CD4-positive, alpha-beta T cell treated with Interleukin-15 for 4 hours (primary cell): ENCODE measurements around the gene AGTRAP.

ENCODE experiments used
- DNase-seq: peaks from one replicate; pipeline ENCODE4 v3.0.0-alpha.2; 2020; ENCODE audit warnings: low spot score

AGTRAP gene

DNA sequence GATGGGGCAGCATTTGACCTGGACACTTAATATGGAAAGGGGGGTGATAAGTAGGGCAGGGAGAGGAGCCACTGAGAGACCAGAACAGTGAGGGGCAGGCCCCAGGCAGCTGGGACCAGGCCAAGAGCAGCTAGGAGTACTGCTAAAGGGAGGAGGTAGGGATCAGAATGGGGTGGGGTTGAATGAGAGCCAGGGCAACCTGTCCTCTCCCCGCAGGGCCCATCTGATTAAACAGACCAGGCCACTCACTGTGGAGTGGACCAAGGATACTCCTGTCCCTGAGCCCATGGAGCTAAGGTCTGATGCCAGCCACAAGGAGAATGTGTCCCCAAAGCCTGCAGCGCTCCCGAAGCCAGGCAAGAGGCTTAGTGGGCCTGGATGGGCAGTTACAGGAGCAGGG lies 28.2 kb downstream of the AGTRAP start:
- DNase-seq, result no peak

DNA sequence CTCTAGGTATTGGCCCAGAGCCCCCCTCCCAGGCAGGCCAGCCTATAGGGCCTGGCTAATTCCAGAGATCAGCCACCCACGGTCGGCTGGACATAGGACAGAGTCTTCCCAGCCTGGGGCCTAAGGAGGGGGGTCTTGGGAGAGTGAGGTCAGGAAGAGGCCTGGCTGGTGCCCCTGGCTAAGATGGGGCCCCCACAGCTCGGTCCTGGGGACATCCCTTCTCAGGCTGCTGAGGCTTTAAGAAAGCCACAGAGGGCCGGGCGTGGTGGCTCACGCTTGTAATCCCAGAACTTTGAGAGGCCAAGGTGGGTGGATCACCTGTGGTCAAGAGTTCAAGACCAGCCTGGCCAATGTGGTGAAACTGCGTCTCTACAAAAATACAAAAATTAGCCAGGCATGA lies 28.6 kb downstream of the AGTRAP start:
- no peak for DNase-seq

DNA sequence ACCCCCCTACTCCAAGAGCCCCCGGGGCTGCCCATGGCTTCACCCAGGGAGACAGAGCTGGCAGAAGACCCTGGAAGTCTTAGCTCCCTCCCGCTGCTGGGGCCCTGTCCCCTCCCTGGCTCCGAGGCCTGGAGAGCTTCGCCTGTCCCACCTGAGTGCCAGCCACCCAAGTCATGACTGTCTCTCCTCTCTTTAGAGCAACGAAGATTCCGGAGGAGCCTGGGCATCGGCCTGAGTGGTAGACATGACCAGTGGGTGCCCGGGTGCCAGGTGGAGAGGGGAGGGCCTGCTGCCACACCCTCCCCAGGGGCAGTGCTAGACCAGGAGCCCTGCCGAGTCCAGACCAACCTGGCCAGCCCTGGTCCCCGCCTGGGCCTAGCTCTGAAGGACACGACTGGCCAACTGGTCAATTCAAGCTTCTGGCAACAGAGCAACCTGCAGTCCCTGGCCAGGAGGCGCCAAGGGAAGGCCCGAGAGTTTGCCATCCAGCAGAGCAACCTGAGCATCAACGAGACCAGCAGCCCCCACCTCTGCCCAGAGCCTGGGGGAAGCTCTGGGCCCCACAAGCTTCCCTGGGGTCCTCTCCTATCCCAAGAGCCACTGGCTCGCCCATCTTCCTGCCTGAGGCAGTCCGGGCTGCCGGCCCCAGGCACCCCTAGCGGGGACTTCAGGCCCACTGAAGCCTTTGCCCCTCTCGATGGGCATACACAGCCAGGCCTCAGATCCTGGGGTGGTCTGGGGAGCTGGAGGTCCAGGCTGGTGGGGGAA lies 29.9 kb downstream of the AGTRAP start:
- no peak for DNase-seq

DNA sequence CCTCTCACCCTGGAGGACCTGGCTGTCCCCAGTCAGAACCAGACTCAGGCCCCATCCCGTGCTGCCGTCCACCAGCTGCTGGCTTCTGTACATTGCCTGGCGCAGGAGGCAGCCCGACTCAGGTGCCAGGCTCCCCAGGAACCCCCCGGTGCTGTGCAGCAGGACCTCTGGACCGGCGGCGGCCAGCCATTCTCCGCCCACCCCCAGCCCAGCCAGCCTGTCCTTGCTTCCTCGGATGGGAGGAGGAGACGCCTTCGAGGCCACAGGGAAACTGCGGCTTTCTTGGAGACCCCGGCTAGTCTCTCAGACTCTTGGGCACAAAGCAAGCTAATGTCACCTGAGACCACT lies 30.5 kb downstream of the AGTRAP start:
- no peak for DNase-seq

DNA sequence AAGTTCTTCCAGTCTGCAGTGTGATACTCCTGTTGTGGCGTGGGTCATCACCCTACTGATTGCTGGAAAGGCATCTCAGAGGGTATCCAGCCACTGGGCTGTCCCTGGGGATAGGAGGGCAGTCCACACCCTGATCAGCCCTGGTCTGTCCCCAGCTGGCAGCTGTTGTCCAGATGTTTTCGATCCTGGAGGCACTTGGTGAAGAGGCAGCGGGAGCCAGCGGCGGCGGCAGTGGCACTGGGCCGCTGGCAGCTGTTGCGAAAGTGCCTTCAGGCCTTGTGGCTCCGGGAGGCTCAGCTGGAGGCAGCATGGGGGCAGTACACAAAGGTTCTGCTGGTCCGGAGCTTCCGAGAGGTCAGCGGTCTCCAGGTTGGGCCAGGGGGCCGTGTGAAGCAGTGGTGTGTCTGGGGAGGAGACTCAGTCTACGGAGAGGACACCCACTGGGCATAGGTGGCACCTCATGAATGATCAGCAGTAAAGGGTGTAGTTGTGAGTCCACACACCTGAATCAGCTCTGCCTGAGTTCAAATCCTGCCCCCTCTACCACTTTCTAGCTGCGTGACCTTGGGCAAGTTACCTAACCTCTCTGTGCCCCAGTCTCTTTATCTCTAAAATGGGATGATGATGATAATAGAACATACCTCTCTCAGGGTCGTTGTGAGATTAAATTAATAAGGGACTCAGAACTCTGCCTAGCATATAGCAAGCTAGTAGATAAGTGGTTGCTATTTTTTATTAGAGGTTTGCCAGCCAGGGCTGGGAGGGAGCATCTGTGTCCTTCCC lies 32.2 kb downstream of the AGTRAP start:
- no peak for DNase-seq

DNA sequence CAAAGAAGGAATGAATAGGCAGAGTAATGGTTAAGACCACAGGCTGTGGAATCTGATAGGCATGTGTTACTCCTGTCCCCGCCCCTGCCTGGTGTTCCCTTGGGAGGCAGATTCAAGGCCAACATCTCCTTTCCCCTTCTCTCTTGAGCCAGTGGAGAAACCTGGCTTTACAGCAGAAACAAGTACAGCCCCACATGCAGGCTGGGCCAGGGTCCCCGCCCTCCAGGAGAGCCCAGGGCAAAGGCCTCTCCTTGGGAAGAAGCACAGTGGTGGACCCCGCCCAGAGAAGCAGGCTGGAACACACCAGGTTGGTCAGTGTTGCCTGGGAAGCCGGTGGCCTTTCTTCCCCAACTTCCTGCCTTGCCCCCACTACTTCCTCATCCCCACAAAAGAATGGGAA lies 32.9 kb downstream of the AGTRAP start:
- no peak for DNase-seq

DNA sequence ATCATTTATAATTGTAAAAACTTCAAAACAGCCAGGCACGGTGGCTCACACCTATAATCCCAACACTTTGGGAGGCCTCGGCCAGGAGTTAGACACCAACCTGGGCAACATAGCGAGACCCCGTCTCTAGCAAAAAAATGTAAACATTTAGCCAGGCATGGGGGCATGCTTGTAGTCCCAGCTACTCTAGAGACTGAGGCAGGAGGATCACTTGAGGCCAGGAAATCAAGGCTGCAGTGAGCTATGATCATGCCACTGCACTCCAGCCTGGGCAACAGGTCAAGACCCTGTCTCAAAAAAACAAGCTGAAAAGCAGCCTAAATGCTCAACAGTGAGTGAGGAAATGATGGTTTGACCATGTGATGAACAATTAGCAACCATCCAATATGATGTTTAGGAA lies 33.3 kb downstream of the AGTRAP start:
- DNase-seq, result no peak

DNA sequence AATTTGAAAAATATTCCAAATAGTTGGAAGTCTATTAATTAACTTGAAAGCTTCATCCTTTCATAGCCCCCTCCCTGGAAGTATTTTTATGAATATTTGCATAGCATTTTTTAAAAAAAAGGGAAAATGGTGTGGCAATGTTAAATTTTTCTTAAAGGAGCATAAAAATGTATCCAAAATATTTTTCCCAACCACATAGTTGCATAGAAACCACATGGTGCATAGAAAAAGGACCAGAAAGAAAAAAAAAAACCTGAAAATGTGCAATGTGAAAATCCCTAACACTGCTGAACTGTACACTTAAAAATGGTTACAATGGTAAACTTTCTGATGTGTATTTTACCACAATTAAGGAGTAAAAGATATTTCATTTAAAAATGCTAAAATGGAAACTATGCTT lies 34.1 kb downstream of the AGTRAP start:
- no peak for DNase-seq

DNA sequence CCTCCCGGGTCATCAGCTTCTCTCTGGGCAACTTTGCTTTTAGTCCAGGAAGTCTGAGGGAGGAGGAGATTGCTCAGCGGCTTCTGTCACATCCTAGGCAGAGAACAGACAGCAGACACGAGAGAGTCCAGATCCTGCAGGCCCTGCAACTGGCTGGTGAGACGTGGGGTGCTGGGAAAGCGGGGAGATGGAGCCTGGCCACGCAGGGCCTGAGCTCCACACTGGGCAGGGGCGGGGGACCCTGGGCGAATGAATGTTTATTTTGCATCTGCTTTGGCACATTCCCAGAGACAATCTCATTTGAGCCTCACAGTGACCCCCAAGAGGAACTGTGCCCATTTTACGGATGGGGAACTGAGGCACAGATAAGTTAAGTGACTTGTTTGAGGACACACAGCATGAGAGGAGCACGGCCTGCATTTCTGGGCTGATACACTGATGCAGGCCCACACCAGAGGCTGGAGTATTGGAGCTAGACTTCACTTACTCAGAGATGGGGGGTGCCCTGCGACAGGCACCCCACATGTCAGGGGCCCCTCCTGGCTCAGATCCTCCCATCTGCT lies 35.6 kb downstream of the AGTRAP start:
- DNase-seq, result no peak

DNA sequence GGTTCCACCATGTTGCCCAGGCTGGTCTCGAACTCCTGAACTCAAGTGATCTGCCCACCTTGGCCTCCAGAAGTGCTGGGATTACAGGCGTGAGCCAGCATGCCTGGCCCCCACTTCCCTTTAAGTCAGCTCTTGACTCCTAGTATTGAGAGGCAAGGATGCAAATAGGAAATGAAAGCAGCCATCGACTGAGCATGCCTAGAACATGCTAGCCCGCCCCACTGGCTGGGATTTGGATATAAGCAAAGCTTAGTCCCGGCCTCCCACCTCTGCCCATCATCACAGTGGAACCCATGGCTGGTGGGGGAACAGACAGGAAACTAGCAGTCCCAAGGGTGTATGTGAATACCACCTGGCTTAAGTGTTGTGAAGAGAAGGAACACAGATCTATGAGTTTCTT lies 36.5 kb downstream of the AGTRAP start:
- no peak for DNase-seq

DNA sequence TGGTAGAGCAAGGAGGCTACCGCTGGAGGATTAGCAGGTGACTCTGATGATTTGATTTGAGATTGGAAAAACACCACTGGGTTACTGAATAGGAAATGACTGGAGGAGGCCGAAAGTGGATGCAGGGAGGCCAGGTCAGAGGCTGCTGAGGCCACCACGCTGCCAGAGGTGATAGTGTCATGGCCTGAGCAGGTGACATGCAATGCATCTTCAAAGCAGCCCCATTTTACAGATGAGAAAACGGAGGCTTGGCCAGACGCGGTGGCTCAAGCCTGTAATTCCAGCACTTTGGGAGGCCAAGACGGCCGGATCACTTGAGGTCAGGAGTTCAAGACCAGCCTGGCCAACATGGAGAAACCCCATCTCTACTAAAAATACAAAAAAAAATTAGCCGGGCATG lies 38.8 kb downstream of the AGTRAP start:
- DNase-seq, result no peak

DNA sequence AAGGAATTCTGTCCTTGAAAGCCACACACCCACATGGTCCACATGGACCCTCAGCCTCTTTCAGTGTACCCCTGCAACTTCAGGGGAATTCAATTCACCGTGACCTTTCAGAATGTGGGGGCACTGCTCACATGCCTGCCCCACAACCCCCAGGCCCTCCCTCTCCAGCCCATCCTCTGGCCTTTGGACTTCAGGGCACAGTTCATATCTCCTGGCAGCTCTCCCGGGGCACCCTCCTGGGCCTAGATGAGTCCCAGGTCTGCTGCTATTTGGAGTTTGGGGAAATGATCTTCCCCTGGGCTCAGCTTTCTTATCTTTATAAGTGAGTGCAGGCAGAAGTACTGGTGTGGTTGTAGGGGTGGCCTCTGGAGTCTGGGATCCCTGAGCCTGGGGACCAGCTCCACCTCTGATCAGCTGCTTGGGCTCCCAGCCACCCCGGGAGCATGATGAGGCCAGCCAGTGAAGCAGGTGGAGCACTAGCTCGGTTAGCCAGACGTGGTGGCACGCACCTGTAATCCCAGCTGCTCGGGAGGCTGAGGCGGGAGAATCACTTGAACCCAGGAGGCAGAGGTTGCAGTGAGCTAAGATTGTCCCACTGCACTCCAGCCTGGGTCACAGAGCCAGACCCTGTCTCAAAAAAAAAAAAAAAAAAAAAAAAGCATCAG lies 41.9 kb downstream of the AGTRAP start:
- no peak for DNase-seq

DNA sequence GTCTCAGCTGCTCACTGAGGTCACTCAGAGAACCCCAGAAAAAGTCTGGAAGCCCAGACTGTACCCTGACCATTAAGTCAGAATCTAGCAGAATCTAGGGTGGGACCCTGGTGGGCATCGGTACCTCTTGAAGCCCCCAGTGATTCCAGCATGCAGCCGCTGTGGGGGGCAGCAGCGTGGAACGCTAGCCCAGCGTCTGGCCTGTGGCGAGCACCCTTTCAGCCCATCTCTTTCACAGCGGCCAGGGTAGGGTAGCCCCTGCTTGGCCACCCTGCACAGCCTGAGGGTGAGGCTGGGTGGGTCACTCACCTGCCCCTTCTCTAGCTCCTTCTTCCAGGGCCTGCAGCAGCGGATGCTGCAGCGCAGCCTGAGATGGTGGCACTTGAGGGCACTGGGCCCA lies 42.4 kb downstream of the AGTRAP start:
- DNase-seq, result no peak

DNA sequence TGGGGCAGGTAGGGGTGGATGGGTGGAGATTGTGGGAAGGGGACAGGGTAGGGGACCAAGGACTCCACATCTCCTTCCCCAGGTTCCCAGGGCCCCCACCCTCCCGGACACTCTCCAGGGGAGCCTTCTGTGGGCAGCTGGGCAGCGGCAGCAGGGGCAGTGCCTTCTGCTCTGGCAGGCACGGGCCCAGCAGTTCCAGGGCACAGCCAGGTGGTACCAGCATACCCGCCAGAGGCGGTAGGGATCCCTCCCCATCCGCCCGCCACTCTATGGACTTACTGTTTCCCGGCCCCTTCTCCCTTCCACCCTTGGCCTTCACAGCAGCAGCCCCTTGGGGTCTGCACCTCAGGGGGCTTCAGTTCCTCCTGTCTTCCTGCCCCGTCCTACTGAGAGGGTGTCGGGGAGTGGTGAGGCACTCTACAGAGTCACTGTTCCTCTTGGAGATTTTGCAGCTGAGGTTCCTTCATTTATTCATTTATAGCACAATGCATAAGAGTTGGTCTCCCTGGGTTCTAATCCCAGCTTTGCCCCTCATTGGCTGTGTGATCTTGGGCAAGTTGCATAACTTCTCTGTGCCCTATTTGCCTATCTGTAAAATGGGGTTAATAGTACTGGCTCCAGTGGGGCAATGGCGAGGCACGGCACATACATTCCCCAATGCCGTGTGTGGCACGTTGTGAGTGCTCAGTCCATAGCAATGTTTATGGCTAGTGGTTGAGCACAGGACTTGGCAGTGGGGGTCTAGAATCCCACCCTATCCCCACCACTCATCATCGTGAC lies 43.1 kb downstream of the AGTRAP start:
- DNase-seq, result no peak

DNA sequence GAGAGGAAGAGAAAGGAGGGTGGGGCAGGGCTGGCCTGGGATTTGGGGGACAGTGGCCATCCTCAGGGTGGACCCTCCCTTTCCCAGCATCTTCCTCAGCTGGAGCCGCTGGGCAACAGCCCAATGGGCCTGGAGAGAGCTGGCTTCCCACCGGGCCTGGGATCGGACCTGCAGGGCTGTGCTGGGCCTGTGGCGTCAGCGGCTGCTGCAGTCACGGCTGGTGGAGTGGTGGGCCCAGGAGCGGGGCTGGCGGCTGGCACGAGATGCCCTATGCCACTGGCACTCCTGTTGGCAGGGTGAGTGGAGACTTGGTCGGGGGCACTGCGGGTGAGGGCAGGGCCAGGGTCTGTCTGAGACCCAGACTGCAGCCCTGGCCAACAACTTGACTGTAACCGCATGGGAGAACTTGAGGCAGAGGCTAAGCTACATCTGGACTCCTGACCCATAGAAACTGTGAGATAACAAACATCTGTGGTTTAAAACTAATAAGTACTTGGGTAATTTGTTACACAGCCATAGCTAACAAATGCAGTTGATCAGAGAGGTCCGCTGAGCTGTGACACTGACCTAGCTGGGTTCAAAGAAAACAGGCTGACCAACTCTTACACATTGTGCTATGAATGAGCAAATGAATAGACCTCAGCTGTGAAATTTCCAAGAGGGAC lies 43.9 kb downstream of the AGTRAP start:
- DNase-seq, result no peak

DNA sequence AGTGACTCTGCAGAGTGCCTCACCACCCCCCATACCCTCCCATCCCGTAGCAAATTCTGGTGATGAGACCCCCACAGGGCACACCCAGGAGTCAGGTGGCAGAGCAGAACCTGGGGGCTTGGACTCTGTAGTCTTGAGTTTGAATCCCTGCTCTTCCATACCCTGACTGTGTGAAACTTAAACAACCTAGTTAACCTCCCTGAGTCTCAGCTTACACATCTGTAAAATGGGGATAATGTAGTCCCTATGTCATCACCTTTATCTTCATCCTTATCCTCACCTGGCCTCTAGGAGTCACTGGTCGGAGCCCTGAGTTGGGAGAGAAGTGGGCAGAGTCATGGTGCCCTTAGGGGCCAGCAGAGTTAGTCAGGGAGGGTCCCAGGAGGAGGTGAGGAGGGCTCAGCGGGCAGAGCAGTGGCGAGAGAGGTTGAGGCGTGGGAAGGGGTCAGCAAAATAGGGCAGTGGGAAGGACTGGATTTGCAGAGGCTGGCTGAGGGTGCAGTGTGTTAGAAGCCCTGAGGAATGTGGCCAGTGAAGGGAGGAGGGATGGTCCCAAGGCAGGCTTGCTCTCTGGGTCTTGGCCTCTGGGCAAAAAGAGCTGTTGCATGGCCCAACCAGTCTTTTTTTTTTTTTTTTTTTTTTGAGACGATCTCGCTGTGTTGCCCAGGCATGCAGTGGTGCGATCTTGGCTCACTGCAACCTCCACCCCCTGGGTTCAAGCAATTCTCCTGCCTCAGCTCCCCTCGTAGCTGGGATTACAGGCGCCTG lies 44.6 kb downstream of the AGTRAP start:
- DNase-seq, result no peak

DNA sequence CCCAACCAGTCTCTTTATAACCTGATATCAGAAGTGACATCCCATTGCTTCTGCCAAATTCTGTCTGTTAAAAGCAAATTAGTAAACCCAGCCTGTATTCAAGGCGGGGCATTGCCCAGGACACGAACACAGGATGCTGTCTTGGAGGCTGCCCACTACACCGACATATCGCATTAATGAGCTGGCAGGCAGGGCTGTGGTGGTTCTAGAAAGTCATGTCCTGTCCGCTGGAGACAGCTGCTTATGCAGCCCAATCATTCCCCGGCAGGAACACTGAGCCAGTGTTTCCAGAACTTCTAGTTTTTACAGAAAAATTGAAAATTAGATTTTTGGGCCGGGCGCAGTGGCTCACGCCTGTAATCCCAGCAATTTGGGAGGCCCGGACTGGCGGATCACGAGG lies 45.4 kb downstream of the AGTRAP start:
- DNase-seq, result no peak

DNA sequence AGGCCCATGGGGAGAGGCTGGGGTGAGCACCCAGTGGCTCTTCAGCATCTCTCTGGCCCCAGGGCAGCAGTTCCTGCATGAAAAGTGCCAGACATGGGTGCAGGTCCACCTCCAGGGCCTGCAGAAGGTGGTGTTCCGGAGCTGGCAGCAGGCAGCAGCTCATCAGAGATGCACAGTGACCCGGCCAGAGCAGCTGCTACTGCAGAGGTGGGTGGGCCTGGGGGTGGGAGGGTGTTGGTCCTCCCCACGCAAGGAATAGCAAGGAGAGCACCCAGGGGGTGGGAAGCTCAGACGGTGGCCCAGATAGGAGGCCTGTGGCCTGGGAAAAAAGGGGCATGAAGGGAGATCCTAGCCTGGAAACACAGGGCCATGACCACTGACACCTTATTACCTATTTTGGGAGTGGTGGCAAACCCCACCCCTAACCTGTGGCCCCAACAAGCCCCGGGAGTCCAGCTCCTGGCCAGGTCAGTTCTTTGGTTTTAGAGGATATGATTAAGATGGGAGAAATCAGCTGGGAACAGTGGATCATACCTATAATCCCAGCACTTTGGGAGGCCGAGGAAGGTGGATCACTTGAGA lies 46.3 kb downstream of the AGTRAP start:
- no peak for DNase-seq

DNA sequence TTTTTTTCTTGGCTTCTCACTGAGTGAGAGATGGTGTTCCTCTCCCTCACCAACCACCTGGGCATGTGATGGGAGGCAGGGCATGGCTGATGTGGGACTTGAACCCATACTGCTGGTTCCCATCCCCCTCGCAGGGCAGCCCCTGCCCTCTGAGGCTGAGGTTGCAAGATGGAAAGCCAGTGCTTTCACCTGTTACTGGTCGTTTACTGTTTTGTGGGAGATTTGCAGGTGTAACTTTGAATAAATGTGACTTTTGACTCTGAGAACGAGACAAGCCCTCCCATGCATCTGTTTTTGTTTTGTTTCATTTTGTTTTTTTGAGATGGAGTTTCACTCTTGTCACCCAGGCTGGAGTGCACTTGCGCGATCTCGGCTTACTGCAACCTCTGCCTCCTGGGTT lies 47.6 kb downstream of the AGTRAP start:
- DNase-seq, result no peak

DNA sequence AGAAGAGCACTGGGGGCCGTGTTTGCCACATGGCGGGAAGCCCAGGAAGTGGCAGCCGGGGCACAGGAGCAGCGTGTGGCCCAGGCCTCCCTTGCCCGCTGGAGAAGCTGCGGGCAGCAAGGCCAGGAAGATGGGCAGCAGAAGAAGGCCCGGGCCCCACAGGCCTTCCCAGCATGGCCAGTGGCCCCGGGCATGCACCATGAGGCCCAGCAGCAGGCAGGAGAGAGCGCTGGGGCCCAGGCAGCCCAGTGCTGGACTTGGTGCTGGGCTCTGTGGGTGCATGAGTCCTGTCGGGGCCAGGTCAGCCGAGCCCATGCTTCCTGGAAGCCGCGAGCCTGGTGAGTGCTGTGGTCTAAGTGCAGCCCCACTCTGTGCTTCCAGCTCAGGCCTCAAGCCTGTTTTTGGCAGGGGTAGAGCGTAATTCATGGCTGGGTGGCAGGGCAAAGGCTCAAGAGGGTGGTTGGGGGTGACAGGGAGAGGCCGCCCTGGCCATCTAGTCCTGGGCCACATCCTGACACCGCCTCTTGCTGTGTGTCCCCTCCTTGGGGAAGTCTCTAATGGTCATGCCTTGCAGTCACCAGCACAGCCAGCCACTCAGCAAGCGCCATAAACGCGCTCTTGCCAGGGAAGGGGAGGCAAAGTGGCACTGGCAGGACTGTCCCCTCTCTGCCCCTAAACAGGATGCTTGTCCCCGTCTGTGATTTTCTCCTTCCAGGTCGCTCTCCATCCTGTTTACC lies 48.5 kb downstream of the AGTRAP start:
- no peak for DNase-seq
